ENCODE measurements around the gene ODAD3.

The ODAD3 gene

DNA sequence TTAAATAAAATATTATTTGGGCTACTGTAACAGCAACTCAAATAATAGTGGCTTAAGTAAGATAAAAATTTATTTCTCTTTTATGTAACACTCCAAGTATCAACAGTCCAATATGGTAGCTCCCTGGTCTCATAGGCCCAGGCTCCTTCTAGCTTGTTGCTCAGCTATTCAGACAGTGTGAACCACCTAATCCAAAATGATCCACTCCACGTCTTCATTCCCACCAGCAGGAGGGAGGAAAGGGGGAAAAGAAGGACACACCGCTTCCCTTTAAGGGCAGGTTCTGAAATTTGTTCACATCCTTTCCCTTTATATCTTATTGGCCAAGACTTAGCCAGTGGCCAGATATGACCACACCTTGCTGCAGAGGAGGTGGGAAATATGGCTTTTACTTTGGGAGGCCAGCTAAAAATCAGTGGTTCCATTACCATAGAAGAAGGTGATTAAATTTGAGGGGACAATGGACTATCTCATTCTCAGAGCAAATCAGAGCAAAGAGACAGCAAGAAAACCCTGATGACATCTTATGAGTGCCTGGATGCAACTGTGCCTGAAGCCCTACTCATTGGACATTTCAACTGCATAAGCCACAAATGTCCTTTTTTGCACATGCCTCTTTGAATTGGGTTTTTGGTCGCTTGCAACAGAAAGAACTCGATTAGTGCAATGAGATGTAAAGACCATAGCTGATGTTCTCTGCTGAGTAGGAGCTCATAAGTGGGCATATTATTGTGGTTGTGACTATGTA is 43.8 kb downstream of the ODAD3 start:
- DNase-seq (ENCODE audit: low read depth), result no peak
- no peak for TF ChIP-seq CTCF (conservative IDR thresholded peaks at IDR 0.05; ENCODE audit: low read length)
- H3K4me3 ChIP-seq (ENCODE audit: low read length), result no peak overlapping the region

- DNase-seq (ENCODE audit: low read depth), result no peak
- no peak for TF ChIP-seq CTCF (conservative IDR thresholded peaks at IDR 0.05; ENCODE audit: low read length)
- no peak overlapping the region for H3K4me3 ChIP-seq (ENCODE audit: low read length)
Measured at GRCh38 chr19:11390359-11390758, 44.6 kb downstream of the ODAD3 start.

DNA sequence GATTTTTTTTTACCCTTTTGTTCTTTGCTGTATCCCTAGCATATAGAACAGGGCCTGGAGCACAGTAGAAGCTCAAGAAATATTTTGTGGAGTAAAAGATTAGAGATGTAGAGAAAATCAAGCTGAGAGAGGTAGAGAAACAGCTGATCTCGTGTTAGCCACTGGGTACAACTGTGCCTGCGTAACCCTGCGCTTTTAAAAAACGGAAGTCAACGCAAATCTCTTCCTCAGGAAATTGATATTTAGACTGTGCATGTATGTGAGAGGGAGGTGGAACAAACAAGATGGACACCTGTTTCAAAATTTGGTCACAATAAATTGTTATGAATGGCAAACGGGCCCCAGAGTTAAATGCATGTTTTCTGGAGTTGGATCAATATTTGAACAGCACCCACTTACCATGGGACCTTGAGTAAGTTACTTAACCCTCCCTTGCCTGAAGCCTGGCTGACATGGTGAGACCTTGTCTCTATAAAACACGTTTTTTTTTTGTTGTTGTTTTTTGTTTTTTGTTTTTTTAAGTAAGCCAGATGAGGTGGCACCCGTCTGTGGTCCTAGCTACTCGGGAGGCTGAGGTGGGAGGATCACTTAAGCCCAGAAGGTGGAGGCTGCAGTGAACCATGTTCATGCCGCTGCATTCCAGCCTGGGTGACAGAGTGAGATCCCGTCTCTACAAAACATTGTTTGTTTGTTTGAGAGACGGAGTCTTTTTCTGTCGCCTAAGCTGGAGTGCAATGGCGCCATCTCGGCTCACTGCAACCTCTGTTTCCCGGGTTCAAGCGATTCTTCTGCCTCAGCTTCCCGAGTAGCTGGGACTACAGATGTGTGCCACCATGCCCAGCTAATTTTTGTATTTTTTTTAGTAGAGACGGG is 47.5 kb downstream of the ODAD3 start:
- TF ChIP-seq CTCF (conservative IDR thresholded peaks at IDR 0.05; ENCODE audit: low read length), result no peak
- H3K4me3 ChIP-seq (ENCODE audit: low read length), result no peak overlapping the region
- DNase-seq (ENCODE audit: low read depth), result no peak

DNA sequence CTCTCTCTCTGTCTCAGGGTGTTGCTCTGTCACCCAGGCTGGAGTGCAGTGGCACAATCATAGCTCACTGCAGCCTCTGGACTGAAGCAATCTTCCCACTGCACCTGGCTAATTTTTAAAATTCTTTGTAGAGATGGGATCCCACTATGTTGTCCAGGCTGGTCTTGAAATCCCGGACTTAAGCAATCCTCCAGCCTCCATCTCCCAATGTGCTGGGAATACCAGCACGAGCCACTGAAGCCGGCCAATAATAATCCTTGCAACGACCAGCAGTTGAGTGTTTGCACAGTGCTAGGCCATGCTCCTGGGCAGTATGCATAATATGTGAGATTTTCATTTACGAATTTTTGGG is 50.2 kb downstream of the ODAD3 start:
- H3K4me3 ChIP-seq (ENCODE audit: low read length), result no peak overlapping the region
- no peak for TF ChIP-seq CTCF (conservative IDR thresholded peaks at IDR 0.05; ENCODE audit: low read length)
- DNase-seq (ENCODE audit: low read depth), result no peak

DNA sequence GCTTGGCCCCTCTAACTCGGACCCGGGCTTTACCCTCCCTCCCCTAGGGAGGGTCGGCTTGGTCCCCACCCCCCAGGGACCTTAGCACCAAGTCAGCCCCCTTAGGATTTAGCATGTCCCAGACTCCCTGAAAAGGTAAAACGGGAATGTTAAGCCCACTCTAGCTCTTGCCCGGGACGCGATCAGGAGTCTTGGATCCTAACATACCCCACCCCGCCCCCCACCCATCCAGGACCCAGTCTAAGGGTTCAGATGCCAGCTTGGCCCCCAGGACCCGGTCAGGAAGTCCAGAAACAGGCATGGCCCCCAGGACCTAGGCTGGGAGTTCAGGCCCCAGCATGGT is 51.2 kb downstream of the ODAD3 start:
- no peak overlapping the region for H3K4me3 ChIP-seq (ENCODE audit: low read length)
- DNase-seq (ENCODE audit: low read depth), result no peak
- TF ChIP-seq CTCF (conservative IDR thresholded peaks at IDR 0.05; ENCODE audit: low read length), result no peak

GRCh38 chr19:11382898-11383705 is 51.8 kb downstream of the ODAD3 start:
- no peak overlapping the region; the same call in 1 of the 2 replicates for H3K4me3 ChIP-seq (ENCODE audit: low read length)
- peak; percentile 58 for TF ChIP-seq CTCF (conservative IDR thresholded peaks at IDR 0.05; ENCODE audit: low read length)
- no peak for DNase-seq (ENCODE audit: low read depth)
